Vagina (tissue), 2 donors: Measurements from ENCODE around the gene TIMELESS.

Experiments
- CTCF ChIP-seq, 3 experiments: fragments of 450-650 bp in 2 of 3; fragments of 200-600 bp in 1 of 3; sonication (generic) in 1 of 3; IDR thresholded peaks; one replicate each; pipeline ENCODE4 v1.5.1; 2017 to 2019; ENCODE audit warnings: antibody characterized with exemption in 3 of 3, mild to moderate bottlenecking in 2 of 3, moderate library complexity in 2 of 3
- POLR2A ChIP-seq, 2 donors: fragments of 450-650 bp; IDR thresholded peaks; one replicate each; pipeline ENCODE4 v1.6.1; 2017; ENCODE audit warnings: antibody characterized with exemption in 2 of 2, mild to moderate bottlenecking in 2 of 2, moderate library complexity in 2 of 2
- POLR2AphosphoS5 ChIP-seq, 2 donors: sonication (generic); formaldehyde crosslinking; IDR thresholded peaks; one replicate each; pipeline ENCODE4 v1.9.0; 2017; ENCODE audit warnings: antibody characterized with exemption in 2 of 2, mild to moderate bottlenecking in 2 of 2, low read depth in 1 of 2; ENCODE audit not compliant: insufficient read depth in 1 of 2

- no peak for TF ChIP-seq CTCF (IDR thresholded peaks at IDR 0.05)
- TF ChIP-seq POLR2A (IDR thresholded peaks at IDR 0.05): no peak
- TF ChIP-seq POLR2AphosphoS5 (IDR thresholded peaks at IDR 0.05; ENCODE audit: insufficient read depth in 1 of 2, low read depth in 1 of 2): no peak
Observed at GRCh38 chr12:56417739-56418138, 31.5 kb downstream of the TIMELESS start.
